ENCODE results near the gene WDR91.

DNA sequence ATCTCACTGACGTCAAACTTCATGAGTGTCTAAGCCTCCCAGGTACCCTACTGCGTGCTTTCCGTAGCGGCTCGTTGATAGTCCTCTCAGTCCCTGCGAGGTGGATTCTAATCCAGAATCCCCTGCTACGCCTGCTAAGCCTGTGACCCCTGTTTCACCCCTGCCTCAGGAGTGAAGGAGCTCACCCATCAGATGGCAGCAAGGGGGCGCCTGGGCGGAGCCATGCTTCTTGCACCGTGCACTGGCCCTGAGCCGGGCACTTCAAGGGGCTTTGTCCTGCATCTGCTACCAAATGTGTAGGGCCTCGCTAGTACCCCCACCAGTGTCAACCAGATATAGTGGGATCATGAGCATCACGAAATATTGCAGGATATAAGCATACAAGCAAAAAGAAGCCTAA is 21.4 kb upstream of the WDR91 start:
- TF ChIP-seq, protein P1, sequence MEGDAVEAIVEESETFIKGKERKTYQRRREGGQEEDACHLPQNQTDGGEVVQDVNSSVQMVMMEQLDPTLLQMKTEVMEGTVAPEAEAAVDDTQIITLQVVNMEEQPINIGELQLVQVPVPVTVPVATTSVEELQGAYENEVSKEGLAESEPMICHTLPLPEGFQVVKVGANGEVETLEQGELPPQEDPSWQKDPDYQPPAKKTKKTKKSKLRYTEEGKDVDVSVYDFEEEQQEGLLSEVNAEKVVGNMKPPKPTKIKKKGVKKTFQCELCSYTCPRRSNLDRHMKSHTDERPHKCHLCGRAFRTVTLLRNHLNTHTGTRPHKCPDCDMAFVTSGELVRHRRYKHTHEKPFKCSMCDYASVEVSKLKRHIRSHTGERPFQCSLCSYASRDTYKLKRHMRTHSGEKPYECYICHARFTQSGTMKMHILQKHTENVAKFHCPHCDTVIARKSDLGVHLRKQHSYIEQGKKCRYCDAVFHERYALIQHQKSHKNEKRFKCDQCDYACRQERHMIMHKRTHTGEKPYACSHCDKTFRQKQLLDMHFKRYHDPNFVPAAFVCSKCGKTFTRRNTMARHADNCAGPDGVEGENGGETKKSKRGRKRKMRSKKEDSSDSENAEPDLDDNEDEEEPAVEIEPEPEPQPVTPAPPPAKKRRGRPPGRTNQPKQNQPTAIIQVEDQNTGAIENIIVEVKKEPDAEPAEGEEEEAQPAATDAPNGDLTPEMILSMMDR (IDR thresholded peaks at IDR 0.05; ENCODE audit: insufficient read depth, low read depth, low read length) = no peak
- no peak for TF ChIP-seq EZH2 (IDR thresholded peaks at IDR 0.05; ENCODE audit: insufficient read depth, low read length)

Measured in astrocyte (in vitro differentiated cells and primary cell).